ENCODE measurements around the gene PXDN. TPM values are rescaled to one million over a fixed set of nuclear protein-coding genes. Genes with fewer than 3 reads are reported as not detected.
"Not testable (repeated sequence)": the region's sequence is repeated elsewhere in the genome, so short reads cannot be mapped to it uniquely, and the experiment has no call there.

PXDN gene
- total RNA-seq, 6 experiments from 2014 or later: 283 to 403 (median 323) TPM

DNA sequence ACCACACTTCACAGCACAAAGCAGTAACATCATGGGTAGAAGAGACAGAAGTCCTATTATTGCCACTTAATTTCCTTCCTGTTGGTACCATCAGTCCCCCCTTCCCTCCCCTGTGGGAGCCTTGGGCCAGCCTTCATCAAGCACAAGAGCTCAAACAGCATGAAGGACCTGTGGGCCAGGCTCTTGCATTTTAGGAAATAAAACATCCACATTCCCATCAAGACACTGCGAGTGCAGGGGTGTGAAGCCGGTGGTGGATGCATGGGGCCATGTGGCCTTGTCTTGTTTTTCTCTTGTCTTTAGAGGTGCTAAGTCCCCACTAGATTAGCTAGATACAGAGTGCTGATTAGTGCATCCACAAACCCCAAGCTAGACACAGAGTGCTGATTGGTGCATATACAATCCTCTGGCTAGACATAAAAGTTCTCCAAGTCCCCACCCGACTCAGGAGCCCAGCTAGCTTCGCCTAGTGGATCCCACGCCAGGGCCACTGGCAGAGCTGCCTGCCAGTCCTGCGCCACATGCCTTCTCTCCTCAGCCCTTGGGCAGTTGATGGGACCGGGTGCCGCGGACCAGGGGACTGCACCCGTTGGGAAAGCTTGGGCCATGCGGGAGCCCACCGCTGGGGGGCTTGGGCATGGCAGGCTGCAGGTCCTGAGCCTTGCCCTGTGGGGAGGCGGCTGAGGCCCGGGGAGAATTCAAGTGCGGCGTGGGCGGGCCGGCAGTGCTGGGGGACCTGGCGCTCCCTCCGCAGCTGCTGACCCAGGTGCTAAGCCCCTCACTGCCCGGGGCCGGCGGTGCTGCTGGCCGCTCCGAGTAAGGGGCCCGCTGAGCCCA is 14.7 kb upstream of the PXDN start:
- no peak for DNase-seq
- TF ChIP-seq, protein P1, sequence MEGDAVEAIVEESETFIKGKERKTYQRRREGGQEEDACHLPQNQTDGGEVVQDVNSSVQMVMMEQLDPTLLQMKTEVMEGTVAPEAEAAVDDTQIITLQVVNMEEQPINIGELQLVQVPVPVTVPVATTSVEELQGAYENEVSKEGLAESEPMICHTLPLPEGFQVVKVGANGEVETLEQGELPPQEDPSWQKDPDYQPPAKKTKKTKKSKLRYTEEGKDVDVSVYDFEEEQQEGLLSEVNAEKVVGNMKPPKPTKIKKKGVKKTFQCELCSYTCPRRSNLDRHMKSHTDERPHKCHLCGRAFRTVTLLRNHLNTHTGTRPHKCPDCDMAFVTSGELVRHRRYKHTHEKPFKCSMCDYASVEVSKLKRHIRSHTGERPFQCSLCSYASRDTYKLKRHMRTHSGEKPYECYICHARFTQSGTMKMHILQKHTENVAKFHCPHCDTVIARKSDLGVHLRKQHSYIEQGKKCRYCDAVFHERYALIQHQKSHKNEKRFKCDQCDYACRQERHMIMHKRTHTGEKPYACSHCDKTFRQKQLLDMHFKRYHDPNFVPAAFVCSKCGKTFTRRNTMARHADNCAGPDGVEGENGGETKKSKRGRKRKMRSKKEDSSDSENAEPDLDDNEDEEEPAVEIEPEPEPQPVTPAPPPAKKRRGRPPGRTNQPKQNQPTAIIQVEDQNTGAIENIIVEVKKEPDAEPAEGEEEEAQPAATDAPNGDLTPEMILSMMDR (IDR thresholded peaks at IDR 0.05): no peak
- Mint-ChIP-seq H3K4me1 (ENCODE audit: low read depth) (no peaks in the 10 kb centered on the region), H3K27me3 (ENCODE audit: insufficient read depth) (peaks cover 33% of the 10 kb centered on the region), H3K4me3 (no peak overlapping the region), H3K27ac (no peak overlapping the region), H3K36me3 (ENCODE audit: low read depth) (no peaks in the 10 kb centered on the region), H3K9me3 (peaks cover 5% of the 10 kb centered on the region; the same call in 1 of the 2 replicates)

DNA sequence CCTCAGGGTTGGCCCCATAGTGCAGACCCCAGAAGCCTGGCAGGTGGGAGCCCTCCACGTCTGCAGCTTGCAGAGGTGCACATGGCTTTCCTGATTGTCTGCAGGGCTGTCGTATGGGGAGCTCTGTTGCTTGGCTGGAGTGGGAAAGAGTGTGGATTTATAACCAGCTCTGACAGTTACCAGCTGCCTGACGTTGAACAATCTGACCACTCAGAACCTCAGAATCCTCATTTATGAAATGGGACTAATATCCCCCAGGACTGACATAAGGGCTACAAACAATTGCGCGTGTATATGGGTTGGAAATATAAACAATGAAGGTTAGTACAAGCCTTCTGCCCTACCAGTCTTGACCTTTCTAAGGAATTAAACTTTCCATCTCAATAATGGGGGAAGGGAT is 13.9 kb upstream of the PXDN start:
- no peak for DNase-seq
- TF ChIP-seq, protein P1 (IDR thresholded peaks at IDR 0.05): no peak
- H3K27me3 Mint-ChIP-seq (ENCODE audit: insufficient read depth): peaks cover 36% of the 10 kb centered on the region
- no peak overlapping the region for H3K4me3 Mint-ChIP-seq
- no peaks in the 10 kb centered on the region for H3K4me1 Mint-ChIP-seq (ENCODE audit: low read depth)
- H3K36me3 Mint-ChIP-seq (ENCODE audit: low read depth): no peaks in the 10 kb centered on the region
- H3K27ac Mint-ChIP-seq: no peak overlapping the region
- peaks cover 6% of the 10 kb centered on the region; the same call in 1 of the 2 replicates for H3K9me3 Mint-ChIP-seq

DNA sequence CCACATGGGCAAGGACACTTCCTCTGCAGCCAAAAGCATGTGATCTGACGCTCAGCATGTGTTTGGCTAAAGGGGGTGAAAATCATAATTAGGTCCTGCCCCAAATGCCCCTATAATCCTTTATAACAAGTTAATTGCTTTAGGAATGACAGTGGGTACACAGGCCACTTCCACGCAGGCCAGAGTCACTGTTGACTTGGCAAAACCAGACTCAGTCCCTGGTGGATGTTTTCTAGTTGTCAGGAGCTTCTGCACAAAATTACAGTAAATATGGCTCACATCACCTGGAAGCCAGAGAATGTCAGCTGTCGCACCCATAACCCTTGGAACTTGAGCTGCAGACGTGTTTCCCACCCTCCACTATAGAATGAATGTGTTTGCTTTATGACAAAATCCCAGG is 13.3 kb upstream of the PXDN start:
- Mint-ChIP-seq H3K4me1 (ENCODE audit: low read depth) (no peaks in the 10 kb centered on the region), H3K36me3 (ENCODE audit: low read depth) (no peaks in the 10 kb centered on the region), H3K27ac (no peak overlapping the region), H3K27me3 (ENCODE audit: insufficient read depth) (peaks cover 37% of the 10 kb centered on the region), H3K9me3 (peaks cover 6% of the 10 kb centered on the region; the same call in 1 of the 2 replicates), H3K4me3 (no peak overlapping the region)
- TF ChIP-seq, protein P1 (IDR thresholded peaks at IDR 0.05): no peak
- no peak for DNase-seq

DNA sequence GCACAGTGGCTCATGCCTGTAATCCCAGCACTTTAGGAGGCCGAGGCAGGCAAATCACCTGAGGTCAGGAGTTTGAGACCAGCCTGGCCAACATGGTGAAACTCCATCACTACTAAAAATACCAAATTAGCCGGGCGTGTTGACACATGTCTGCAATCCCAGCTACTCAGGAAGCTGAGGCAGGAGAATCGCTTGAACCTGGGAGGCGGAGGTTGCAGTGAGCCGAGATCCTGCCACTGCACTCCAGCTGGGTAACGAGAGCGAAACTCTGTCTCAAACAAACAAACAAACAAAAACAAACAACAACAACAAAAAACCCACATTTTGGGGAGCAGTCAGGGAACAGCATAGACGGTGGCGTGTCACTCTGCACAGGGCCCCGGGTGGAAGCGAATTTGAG is 12.8 kb upstream of the PXDN start:
- H3K4me3 Mint-ChIP-seq; H3K9me3 Mint-ChIP-seq; H3K4me1 Mint-ChIP-seq (ENCODE audit: low read depth); DNase-seq; H3K36me3 Mint-ChIP-seq (ENCODE audit: low read depth); H3K27ac Mint-ChIP-seq: not testable (repeated sequence)
- H3K27me3 Mint-ChIP-seq (ENCODE audit: insufficient read depth): peaks cover 34% of the 10 kb centered on the region

DNA sequence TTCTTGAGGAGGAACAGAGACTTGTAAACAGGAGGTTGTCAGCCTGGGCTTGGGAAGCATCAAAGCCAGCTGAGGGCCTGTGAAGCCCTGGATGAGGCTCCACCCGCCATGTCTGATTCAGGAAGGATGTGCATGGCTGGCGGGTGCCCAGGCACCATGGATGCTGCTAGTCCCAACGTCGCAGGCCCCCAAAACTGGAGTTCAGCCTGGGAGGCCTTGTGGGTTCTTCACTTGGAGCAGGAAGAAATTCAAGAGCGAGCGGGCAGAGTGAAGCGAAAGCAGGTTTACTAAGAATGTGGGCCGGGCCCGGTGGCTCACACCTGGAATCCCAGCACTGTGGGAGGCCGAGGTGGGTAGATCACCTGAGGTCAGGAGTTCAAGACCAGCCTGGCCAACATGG is 12.1 kb upstream of the PXDN start:
- TF ChIP-seq, protein P1 (IDR thresholded peaks at IDR 0.05): no peak
- Mint-ChIP-seq H3K9me3 (peaks cover 6% of the 10 kb centered on the region; the same call in 1 of the 2 replicates), H3K4me1 (ENCODE audit: low read depth) (peaks cover 4% of the 10 kb centered on the region), H3K36me3 (ENCODE audit: low read depth) (no peaks in the 10 kb centered on the region), H3K27ac (no peak overlapping the region), H3K4me3 (no peak overlapping the region), H3K27me3 (ENCODE audit: insufficient read depth) (peaks cover 28% of the 10 kb centered on the region)
- DNase-seq: no peak

DNA sequence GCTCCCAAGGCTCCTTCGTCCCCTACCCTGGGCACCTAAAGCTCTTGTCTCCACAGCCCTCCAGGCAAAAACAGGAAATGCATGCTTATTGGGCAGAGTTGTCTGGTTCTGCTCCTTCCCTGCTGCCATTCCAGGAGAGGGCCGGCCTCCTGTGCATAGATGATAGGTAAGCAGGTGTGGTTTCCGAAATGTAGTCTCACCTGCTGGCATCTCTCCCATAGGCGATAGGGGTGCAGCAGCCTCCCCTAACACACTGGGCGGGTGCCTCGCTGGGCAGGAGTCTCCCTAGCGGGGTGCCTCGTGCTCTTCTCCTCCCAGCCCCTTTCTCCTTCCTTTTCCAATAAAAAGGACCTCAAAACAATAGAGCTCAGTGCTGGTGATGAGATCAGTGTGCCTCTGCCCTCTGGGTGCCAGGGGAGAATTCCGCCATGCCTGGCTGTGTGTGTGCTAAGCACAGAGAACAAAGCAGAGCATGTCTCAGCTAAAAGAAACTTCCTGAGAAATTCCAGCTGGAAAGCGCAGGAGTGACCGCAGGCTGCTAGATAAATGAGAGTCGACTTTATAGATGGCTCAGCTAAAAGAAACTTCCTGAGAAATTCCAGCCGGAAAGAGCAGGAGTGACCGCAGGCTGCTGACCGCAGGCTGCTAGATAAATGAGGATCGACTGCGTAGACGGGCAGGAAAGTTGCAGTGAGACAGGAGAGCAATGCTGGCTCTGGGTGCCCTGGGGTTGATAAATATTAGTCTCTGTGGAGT is 11.3 kb upstream of the PXDN start:
- H3K36me3 Mint-ChIP-seq (ENCODE audit: low read depth): no peaks in the 10 kb centered on the region
- TF ChIP-seq, protein P1 (IDR thresholded peaks at IDR 0.05): no peak
- H3K4me1 Mint-ChIP-seq (ENCODE audit: low read depth): peaks cover 13% of the 10 kb centered on the region
- H3K4me3 Mint-ChIP-seq: no peak overlapping the region
- H3K9me3 Mint-ChIP-seq: peaks cover 6% of the 10 kb centered on the region; the same call in 1 of the 2 replicates
- H3K27ac Mint-ChIP-seq: no peak overlapping the region
- no peak for DNase-seq
- peaks cover 24% of the 10 kb centered on the region for H3K27me3 Mint-ChIP-seq (ENCODE audit: insufficient read depth)

All from HFFc6 (cell line).